Measurements from ENCODE around the gene CTBP1.

CTBP1 gene

DNA sequence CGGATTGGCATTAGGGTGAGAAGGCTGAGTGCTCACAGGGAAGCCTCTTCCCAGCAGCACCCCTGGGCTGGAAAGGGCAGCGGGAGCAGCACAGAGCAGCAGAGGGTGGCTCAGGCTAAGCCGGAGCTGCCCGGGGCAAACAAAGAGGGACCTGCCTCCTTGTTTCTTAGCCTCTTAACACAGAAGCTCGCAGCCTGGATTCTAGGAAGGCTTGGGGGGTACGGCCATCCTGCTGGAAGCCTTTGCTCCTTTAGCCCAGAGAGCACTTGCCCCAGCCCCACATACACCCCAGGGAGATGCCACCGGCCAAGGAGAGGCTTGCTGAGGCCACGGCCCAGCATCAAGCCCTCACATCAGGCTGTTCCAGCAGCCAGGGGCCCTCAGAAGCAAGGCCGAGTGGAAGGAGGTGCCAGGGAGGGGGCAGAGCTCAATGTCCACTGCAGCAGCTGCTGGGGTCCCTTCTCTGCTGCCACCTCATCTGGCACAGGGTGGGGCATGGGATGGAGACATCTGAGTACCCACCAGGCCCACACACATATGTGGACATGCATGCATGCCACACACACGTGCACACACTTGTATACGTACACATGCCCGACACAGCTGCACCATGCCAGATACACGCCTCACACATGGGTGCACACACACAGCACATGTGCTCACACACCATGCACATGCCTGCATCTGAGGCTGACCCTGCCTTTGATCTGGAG, 56.3 kb downstream of the CTBP1 start:
- TF ChIP-seq CTCF (conservative IDR thresholded peaks at IDR 0.05), result no peak
- TF ChIP-seq ZFX (IDR thresholded peaks at IDR 0.05), result no peak
- peak overlapping the region; percentile 88 for H3K27ac ChIP-seq

- peak overlapping the region; percentile 88 for H3K27ac ChIP-seq
- no peak for TF ChIP-seq CTCF (conservative IDR thresholded peaks at IDR 0.05)
- TF ChIP-seq ZFX (IDR thresholded peaks at IDR 0.05), result no peak
Observed at GRCh38 chr4:1192091-1192492, 56.8 kb downstream of the CTBP1 start.

- H3K27ac ChIP-seq, result peak overlapping the region; percentile 88
- TF ChIP-seq ZFX (IDR thresholded peaks at IDR 0.05) (peak; percentile 37; the same call in 1 of the 2 replicates), CTCF (conservative IDR thresholded peaks at IDR 0.05) (no peak)
Observed at GRCh38 chr4:1191621-1192020, 57.3 kb downstream of the CTBP1 start.

DNA sequence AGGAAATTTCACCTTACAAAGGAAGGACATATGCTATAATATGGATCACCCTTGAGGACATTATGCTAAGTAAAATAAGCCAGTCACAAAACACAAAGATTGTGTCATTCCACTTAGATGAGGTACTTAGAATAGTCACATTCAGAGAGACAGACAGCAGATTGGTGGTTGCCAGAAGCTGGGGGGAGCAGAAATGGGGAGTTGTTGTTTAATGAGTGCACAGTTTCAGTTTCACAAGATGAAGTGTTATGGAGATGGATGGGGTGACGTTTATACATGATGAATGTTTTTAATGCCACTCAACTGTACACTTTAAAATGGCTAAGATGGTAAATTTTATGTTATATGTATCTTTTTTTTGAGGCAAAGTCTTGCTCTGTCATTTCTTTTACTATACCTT, 61.7 kb downstream of the CTBP1 start:
- TF ChIP-seq CTCF (conservative IDR thresholded peaks at IDR 0.05) (no peak), ZFX (IDR thresholded peaks at IDR 0.05) (no peak)
- no peak overlapping the region for H3K27ac ChIP-seq

DNA sequence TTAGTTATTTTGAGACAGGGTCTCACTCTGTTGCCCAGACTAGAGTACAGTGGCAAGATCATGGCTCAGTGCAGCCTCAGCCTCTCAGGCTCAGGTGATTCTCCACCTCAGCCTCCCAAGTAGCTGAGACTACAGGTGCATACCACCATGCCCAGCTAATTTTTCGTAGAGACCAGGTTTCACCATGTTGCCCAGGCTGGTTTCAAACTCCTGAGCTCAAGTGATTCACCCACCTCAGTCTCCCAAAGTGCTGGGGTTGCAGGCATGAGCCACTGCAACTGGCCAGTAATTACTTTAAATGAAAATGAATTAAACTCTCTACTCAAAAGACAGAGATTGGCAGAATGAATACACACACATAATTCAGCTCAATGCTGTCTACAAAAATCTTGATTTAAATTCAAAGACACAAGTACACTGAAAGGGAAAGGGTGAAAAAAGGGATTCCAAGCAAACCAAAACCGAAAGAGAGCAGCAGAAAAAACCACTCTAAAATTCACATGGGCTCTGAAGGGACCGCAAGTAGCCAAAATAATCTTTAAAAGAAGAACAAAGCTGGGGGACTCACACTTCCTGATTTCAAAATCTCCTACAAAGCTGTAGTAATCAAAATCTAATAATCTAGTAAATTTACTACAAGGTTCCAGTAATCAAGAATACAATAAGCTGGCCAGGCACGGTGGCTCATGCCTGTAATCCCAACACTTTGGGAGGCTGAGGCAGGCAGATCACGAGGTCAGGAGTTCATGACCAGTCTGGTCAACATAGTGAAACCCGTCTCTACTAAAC, 64.8 kb downstream of the CTBP1 start:
- no peak overlapping the region for H3K27ac ChIP-seq
- TF ChIP-seq ZFX (IDR thresholded peaks at IDR 0.05) (no peak), CTCF (conservative IDR thresholded peaks at IDR 0.05) (no peak)

GRCh38 chr4:1182313-1182712, 66.6 kb downstream of the CTBP1 start:
- no peak for TF ChIP-seq ZFX (IDR thresholded peaks at IDR 0.05)
- TF ChIP-seq CTCF (conservative IDR thresholded peaks at IDR 0.05), result no peak

DNA sequence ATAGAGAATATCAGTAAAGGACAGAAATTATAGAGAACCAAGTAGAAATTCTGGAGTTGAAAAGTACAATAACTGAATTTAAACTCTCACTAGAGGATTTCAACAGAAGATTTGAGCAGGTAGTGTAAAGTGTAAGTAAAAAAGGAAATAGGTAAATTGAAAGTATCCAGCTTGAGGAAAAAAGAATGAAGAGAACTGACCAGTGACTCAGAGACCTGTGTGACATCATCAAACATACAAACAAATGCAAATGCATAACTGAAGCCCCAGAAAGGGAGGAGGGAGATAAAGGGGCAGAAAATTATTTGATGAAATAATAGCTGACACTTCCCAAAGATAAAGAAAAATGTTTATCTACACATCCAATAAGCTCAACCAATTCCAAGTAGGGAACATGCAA, 68.3 kb downstream of the CTBP1 start:
- TF ChIP-seq CTCF (conservative IDR thresholded peaks at IDR 0.05) (no peak), ZFX (IDR thresholded peaks at IDR 0.05) (no peak)
- no peak overlapping the region for H3K27ac ChIP-seq

More at GRCh38 chr4:1182313-1182712, 66.6 kb downstream of the CTBP1 start:
- H3K27ac ChIP-seq, result no peak overlapping the region
